Measurements from ENCODE around the gene PTPDC1. TPM values are rescaled to one million over a fixed set of nuclear protein-coding genes. Genes with fewer than 3 reads are reported as not detected.

The PTPDC1 gene
- total and polyA plus RNA-seq, 2 of the 4 experiments (the other 2 are of a cell fraction) = 3.9 to 6.1 TPM

DNA sequence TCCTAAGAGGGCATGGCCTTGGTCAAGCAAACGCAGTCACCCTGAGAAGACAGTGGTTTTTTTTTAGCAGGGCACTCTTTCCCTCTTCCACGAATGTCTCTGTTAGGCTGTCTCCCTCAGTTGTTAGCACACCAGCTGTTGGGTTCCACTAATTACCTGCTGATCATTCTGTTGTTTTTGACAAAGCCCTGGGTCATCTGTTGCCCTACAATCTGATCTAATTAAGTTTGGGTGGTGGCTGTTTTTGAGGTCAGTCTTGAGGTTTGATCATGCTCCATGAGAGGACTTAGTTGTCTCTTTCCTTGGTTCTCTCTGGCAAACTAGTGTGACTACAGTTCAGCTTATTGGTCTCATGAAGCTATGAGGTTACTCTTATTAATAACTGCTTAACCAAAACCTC lies 5.0 kb upstream of the PTPDC1 start:
- Histone ChIP-seq H3K4me3 (ENCODE audit: insufficient read depth, low read depth, low read length) (no peak overlapping the region), H4K5ac (ENCODE audit: low read depth, low read length) (no peak overlapping the region), H3K9ac (ENCODE audit: low read depth, low read length) (no peak overlapping the region), H3K14ac (replicated peaks; ENCODE audit: low read depth, low read length) (no peak overlapping the region), H3K4me2 (ENCODE audit: low read depth, low read length) (no peak overlapping the region), H3K27me3 (ENCODE audit: control insufficient read depth, insufficient read depth, low read length) (no peaks in the 10 kb centered on the region), H3K79me1 (ENCODE audit: low read depth in 1 of 2, low read length in 2 of 2) (no peaks in the 10 kb centered on the region), H2BK15ac (ENCODE audit: low read depth, low read length) (no peak overlapping the region), H2AFZ (replicated peaks; ENCODE audit: low read length, poor library complexity) (no peak overlapping the region), H3K23ac (ENCODE audit: low read depth, low read length) (no peak overlapping the region), H3K4ac (ENCODE audit: low read depth, low read length) (no peak overlapping the region), H2BK5ac (ENCODE audit: low read depth, low read length, poor library complexity, severe bottlenecking) (no peak overlapping the region), H2BK20ac (ENCODE audit: low read depth, low read length) (no peak overlapping the region), H2AK9ac (replicated peaks; ENCODE audit: low read depth, low read length, poor library complexity) (no peak overlapping the region), H2AK5ac (ENCODE audit: low read depth, low read length) (no peak overlapping the region), H3K36me3 (ENCODE audit: control insufficient read depth, insufficient read depth, low read length) (peaks cover 4% of the 10 kb centered on the region; the same call in 1 of the 2 replicates), H4K91ac (ENCODE audit: insufficient read depth, low read depth, low read length) (no peak overlapping the region), H3K9me3 (ENCODE audit: control insufficient read depth, insufficient read depth, low read length) (no peaks in the 10 kb centered on the region), H4K8ac (ENCODE audit: low read depth in 2 of 2, low read length in 2 of 2) (no peak overlapping the region), H3K18ac (ENCODE audit: low read depth, low read length) (no peak overlapping the region), H3K27ac (ENCODE audit: insufficient read depth, low read length) (no peak overlapping the region), H4K20me1 (ENCODE audit: insufficient read depth, low read length) (no peaks in the 10 kb centered on the region; the same call in 1 of the 2 replicates), H3K9me1 (ENCODE audit: insufficient read depth, low read length) (peaks cover 6% of the 10 kb centered on the region; the same call in 1 of the 2 replicates), H3K56ac (ENCODE audit: extremely low read depth, insufficient read depth, low read length) (no peak overlapping the region), H2BK120ac (ENCODE audit: low read depth, low read length) (no peak overlapping the region), H3K4me1 (ENCODE audit: control insufficient read depth, insufficient read depth, low read length) (no peaks in the 10 kb centered on the region)
- no peak for ATAC-seq (ENCODE audit: low read depth)
- intact Hi-C loops (cut with micrococcal nuclease) (no loop called here), in situ Hi-C loops (cut with MboI; ENCODE audit: low sequenced_read_pairs) (loop anchor here (10.0 kb wide), 1 partner anchor 106 kb away; no protein-coding TSS in a partner anchor), dilution Hi-C loops (cut with HindIII; ENCODE audit: low sequenced_read_pairs, unreplicated experiment) (no loop called here)
- BruUV-seq (replicated peaks) = no TSS peak
- ChIA-PET POLR2A (ENCODE audit: unreplicated experiment) (no interaction called here), CTCF (no interaction called here)
- TF ChIP-seq, protein P1, sequence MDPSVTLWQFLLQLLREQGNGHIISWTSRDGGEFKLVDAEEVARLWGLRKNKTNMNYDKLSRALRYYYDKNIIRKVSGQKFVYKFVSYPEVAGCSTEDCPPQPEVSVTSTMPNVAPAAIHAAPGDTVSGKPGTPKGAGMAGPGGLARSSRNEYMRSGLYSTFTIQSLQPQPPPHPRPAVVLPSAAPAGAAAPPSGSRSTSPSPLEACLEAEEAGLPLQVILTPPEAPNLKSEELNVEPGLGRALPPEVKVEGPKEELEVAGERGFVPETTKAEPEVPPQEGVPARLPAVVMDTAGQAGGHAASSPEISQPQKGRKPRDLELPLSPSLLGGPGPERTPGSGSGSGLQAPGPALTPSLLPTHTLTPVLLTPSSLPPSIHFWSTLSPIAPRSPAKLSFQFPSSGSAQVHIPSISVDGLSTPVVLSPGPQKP (IDR thresholded peaks at IDR 0.05; ENCODE audit: borderline replicate concordance, low read depth, low read length) = no peak
- no peak for TF ChIP-seq FOS (IDR thresholded peaks at IDR 0.05; ENCODE audit: low read depth, low read length)
- no peak for TF ChIP-seq MAFK (IDR thresholded peaks at IDR 0.05; ENCODE audit: low read depth, low read length)
- TF ChIP-seq RFX5 (IDR thresholded peaks at IDR 0.05; ENCODE audit: low read depth, low read length) = no peak
- TF ChIP-seq RAD21 (IDR thresholded peaks at IDR 0.05; ENCODE audit: low read length) = no peak
- TF ChIP-seq SMC3 (IDR thresholded peaks at IDR 0.05; ENCODE audit: low read depth, low read length) = no peak
- TF ChIP-seq MAZ (IDR thresholded peaks at IDR 0.05; ENCODE audit: borderline replicate concordance, low read depth, low read length) = no peak
- no peak for TF ChIP-seq CHD1 (IDR thresholded peaks at IDR 0.05; ENCODE audit: low read depth, low read length)
- no peak for TF ChIP-seq CEBPB (IDR thresholded peaks at IDR 0.05; ENCODE audit: low read depth, low read length)
- TF ChIP-seq NFE2L2 (IDR thresholded peaks at IDR 0.05; ENCODE audit: low read depth, low read length) = no peak
- TF ChIP-seq, protein P2, sequence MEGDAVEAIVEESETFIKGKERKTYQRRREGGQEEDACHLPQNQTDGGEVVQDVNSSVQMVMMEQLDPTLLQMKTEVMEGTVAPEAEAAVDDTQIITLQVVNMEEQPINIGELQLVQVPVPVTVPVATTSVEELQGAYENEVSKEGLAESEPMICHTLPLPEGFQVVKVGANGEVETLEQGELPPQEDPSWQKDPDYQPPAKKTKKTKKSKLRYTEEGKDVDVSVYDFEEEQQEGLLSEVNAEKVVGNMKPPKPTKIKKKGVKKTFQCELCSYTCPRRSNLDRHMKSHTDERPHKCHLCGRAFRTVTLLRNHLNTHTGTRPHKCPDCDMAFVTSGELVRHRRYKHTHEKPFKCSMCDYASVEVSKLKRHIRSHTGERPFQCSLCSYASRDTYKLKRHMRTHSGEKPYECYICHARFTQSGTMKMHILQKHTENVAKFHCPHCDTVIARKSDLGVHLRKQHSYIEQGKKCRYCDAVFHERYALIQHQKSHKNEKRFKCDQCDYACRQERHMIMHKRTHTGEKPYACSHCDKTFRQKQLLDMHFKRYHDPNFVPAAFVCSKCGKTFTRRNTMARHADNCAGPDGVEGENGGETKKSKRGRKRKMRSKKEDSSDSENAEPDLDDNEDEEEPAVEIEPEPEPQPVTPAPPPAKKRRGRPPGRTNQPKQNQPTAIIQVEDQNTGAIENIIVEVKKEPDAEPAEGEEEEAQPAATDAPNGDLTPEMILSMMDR (conservative IDR thresholded peaks at IDR 0.05; ENCODE audit: low read depth, low read length) = no peak
- TF ChIP-seq MXI1 (IDR thresholded peaks at IDR 0.05; ENCODE audit: borderline replicate concordance, low read depth, low read length) = no peak
- TF ChIP-seq RCOR1 (IDR thresholded peaks at IDR 0.05; ENCODE audit: insufficient replicate concordance, low read length) = no peak
- TF ChIP-seq POLR2A (IDR thresholded peaks at IDR 0.05; ENCODE audit: low read depth, low read length) = no peak
- no peak for TF ChIP-seq BHLHE40 (IDR thresholded peaks at IDR 0.05; ENCODE audit: low read depth, low read length)
- TF ChIP-seq, protein P3, sequence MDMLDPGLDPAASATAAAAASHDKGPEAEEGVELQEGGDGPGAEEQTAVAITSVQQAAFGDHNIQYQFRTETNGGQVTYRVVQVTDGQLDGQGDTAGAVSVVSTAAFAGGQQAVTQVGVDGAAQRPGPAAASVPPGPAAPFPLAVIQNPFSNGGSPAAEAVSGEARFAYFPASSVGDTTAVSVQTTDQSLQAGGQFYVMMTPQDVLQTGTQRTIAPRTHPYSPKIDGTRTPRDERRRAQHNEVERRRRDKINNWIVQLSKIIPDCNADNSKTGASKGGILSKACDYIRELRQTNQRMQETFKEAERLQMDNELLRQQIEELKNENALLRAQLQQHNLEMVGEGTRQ (IDR thresholded peaks at IDR 0.05; ENCODE audit: low read depth, low read length) = no peak
- whole genome bisulfite sequencing, 2 experiments (ENCODE audit: extremely low coverage in 2 of 2, insufficient read length in 1 of 2) = 72% methylated on average over 2 of the region's 2 CpGs; no CpG with 5 or more reads in 1 of the 2 experiments
- no peak for DNase-seq
